ENCODE data around the gene UBE2D1. TPM values are rescaled to one million over a fixed set of nuclear protein-coding genes. Genes with fewer than 3 reads are reported as not detected.
A peak's percentile ranks its signal among the peaks of the same experiment; 100 is the strongest.

The UBE2D1 gene
- total and polyA plus RNA-seq, 9 of the 15 experiments (the other 6 are each of a cell fraction or from before 2014, with no cell fraction given) = 4.1 to 24.4 (median 12.3) TPM

DNA sequence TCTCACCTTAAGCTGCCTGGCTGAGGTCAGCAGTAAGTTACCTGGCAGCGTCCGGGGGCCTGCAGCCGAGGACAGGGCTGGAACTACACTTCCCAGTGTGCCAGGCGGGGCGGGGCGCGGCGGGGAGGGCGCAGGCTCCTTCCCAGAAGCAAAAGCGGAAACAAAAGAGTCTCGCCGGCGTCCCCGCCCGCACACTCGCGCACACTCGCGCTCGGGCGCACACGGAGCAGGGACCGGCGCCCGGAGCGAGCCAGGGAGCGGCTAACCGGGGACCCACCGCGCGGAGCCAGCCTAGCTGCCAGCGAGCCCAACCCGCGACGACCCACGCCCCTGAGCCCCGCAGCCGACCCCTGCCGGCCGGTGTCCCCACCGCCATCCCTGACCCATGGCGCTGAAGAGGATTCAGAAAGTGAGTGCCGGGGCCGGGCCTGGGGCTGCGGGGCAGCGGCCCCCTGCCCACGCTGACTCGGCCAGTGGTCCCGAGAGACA is at the start of gene UBE2D1 (continued):
- TF ChIP-seq, protein P1, sequence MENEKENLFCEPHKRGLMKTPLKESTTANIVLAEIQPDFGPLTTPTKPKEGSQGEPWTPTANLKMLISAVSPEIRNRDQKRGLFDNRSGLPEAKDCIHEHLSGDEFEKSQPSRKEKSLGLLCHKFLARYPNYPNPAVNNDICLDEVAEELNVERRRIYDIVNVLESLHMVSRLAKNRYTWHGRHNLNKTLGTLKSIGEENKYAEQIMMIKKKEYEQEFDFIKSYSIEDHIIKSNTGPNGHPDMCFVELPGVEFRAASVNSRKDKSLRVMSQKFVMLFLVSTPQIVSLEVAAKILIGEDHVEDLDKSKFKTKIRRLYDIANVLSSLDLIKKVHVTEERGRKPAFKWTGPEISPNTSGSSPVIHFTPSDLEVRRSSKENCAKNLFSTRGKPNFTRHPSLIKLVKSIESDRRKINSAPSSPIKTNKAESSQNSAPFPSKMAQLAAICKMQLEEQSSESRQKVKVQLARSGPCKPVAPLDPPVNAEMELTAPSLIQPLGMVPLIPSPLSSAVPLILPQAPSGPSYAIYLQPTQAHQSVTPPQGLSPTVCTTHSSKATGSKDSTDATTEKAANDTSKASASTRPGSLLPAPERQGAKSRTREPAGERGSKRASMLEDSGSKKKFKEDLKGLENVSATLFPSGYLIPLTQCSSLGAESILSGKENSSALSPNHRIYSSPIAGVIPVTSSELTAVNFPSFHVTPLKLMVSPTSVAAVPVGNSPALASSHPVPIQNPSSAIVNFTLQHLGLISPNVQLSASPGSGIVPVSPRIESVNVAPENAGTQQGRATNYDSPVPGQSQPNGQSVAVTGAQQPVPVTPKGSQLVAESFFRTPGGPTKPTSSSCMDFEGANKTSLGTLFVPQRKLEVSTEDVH (IDR thresholded peaks at IDR 0.05; ENCODE audit: low read depth, partially characterized antibody) = no peak
- TF ChIP-seq TBL1XR1 (IDR thresholded peaks at IDR 0.05; ENCODE audit: low read length in 2 of 2) = no peak
- peak; percentile 74; the same call in 1 of the 2 replicates for TF ChIP-seq MTA3 (IDR thresholded peaks at IDR 0.05; ENCODE audit: borderline replicate concordance)
- TF ChIP-seq TRIM24 (IDR thresholded peaks at IDR 0.05) = no peak
- 0 out of 2 replicates have a peak, but pooled peaks have one; percentile 51 for TF ChIP-seq ZNF431 (CRISPR knock-in tag; IDR thresholded peaks at IDR 0.05)
- TF ChIP-seq, protein P2, sequence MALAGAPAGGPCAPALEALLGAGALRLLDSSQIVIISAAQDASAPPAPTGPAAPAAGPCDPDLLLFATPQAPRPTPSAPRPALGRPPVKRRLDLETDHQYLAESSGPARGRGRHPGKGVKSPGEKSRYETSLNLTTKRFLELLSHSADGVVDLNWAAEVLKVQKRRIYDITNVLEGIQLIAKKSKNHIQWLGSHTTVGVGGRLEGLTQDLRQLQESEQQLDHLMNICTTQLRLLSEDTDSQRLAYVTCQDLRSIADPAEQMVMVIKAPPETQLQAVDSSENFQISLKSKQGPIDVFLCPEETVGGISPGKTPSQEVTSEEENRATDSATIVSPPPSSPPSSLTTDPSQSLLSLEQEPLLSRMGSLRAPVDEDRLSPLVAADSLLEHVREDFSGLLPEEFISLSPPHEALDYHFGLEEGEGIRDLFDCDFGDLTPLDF (CRISPR knock-in tag; IDR thresholded peaks at IDR 0.05) = peak; percentile 40
- peak; percentile 44; the same call in 1 of the 2 replicates for TF ChIP-seq GATAD2B (IDR thresholded peaks at IDR 0.05; ENCODE audit: borderline replicate concordance)
- no peak for TF ChIP-seq ZNF184 (CRISPR knock-in tag; IDR thresholded peaks at IDR 0.05)
- TF ChIP-seq NFIC (IDR thresholded peaks at IDR 0.05) = 0 out of 2 replicates have a peak, but pooled peaks have one; percentile 20
- TF ChIP-seq HNRNPL (IDR thresholded peaks at IDR 0.05; ENCODE audit: low read depth, low read length) = peak; percentile 73
- TF ChIP-seq ZNF766 (CRISPR knock-in tag; conservative IDR thresholded peaks at IDR 0.05) = no peak
- TF ChIP-seq, protein P3, sequence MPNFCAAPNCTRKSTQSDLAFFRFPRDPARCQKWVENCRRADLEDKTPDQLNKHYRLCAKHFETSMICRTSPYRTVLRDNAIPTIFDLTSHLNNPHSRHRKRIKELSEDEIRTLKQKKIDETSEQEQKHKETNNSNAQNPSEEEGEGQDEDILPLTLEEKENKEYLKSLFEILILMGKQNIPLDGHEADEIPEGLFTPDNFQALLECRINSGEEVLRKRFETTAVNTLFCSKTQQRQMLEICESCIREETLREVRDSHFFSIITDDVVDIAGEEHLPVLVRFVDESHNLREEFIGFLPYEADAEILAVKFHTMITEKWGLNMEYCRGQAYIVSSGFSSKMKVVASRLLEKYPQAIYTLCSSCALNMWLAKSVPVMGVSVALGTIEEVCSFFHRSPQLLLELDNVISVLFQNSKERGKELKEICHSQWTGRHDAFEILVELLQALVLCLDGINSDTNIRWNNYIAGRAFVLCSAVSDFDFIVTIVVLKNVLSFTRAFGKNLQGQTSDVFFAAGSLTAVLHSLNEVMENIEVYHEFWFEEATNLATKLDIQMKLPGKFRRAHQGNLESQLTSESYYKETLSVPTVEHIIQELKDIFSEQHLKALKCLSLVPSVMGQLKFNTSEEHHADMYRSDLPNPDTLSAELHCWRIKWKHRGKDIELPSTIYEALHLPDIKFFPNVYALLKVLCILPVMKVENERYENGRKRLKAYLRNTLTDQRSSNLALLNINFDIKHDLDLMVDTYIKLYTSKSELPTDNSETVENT (CRISPR knock-in tag; IDR thresholded peaks at IDR 0.05) = peak; percentile 82; the same call in 1 of the 2 replicates
- peak; percentile 52; the same call in 1 of the 2 replicates for TF ChIP-seq KLF1 (tag; IDR thresholded peaks at IDR 0.05)
- peak; percentile 27; the same call in 1 of the 2 replicates for TF ChIP-seq TAF7 (tag; IDR thresholded peaks at IDR 0.05)
- 0 out of 2 replicates have a peak, but pooled peaks have one; percentile 42 for TF ChIP-seq RBM14 (IDR thresholded peaks at IDR 0.05; ENCODE audit: borderline replicate concordance, insufficient read depth, low read depth, low read length)
- TF ChIP-seq, protein P4, sequence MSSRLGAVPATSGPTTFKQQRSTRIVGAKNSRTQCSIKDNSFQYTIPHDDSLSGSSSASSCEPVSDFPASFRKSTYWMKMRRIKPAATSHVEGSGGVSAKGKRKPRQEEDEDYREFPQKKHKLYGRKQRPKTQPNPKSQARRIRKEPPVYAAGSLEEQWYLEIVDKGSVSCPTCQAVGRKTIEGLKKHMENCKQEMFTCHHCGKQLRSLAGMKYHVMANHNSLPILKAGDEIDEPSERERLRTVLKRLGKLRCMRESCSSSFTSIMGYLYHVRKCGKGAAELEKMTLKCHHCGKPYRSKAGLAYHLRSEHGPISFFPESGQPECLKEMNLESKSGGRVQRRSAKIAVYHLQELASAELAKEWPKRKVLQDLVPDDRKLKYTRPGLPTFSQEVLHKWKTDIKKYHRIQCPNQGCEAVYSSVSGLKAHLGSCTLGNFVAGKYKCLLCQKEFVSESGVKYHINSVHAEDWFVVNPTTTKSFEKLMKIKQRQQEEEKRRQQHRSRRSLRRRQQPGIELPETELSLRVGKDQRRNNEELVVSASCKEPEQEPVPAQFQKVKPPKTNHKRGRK (tag; IDR thresholded peaks at IDR 0.05) = no peak
- TF ChIP-seq PHF8 (IDR thresholded peaks at IDR 0.05; ENCODE audit: borderline replicate concordance, low read length) = peak; percentile 91
- 0 out of 2 replicates have a peak, but pooled peaks have one; percentile 27 for TF ChIP-seq ZNF584 (CRISPR knock-in tag; IDR thresholded peaks at IDR 0.05; ENCODE audit: low read depth)
- peak; percentile 69 for TF ChIP-seq HMGN3 (IDR thresholded peaks at IDR 0.05; ENCODE audit: borderline replicate concordance, extremely low read depth, insufficient read length, low read depth, low read length)

Data from K562 (cell line).